RWPE2 (cell line): ENCODE measurements around the gene GGT5.

Experiments used
- ATAC-seq: fragments of 200-7000 bp; cut with Tn5 transposase; 3 replicates; pipeline ENCODE4 v1.9.1; 2021; ENCODE audit warnings: low read depth
- DNase-seq: peaks from one replicate; pipeline ENCODE4 v3.0.0-alpha.2; 2020; ENCODE audit warnings: low spot score
- H3K27ac ChIP-seq: fragments of 450-650 bp; 2 replicates; pipeline ENCODE4 v1.5.1; 2017; ENCODE audit warnings: mild to moderate bottlenecking; ENCODE audit not compliant: poor library complexity, severe bottlenecking
- H3K27me3 ChIP-seq: fragments of 250-450 bp; sonication (Bioruptor Pico); 2 replicates; pipeline ENCODE4 v1.5.1; 2021; ENCODE audit warnings: mild to moderate bottlenecking, moderate library complexity; ENCODE audit not compliant: insufficient read depth, poor library complexity, severe bottlenecking
- H3K36me3 ChIP-seq: fragments of 250-450 bp; sonication (Bioruptor Pico); 2 replicates; pipeline ENCODE4 v1.5.1; 2020; ENCODE audit warnings: low read depth, mild to moderate bottlenecking, moderate library complexity
- H3K4me1 ChIP-seq: fragments of 250-450 bp; sonication (Bioruptor Pico); 2 replicates; pipeline ENCODE4 v1.5.1; 2021; ENCODE audit warnings: mild to moderate bottlenecking, moderate library complexity; ENCODE audit not compliant: insufficient read depth, poor library complexity, severe bottlenecking
- H3K4me3 ChIP-seq: fragments of 250-450 bp; sonication (Bioruptor Pico); 2 replicates; pipeline ENCODE4 v1.5.1; 2021; ENCODE audit warnings: mild to moderate bottlenecking, moderate library complexity; ENCODE audit not compliant: severe bottlenecking
- H3K9me3 ChIP-seq: fragments of 250-450 bp; sonication (Bioruptor Pico); 2 replicates; pipeline ENCODE4 v1.5.1; 2021; ENCODE audit warnings: mild to moderate bottlenecking, moderate library complexity; ENCODE audit not compliant: severe bottlenecking
- CTCF ChIP-seq: fragments of 450-650 bp; IDR thresholded peaks from one replicate; pipeline ENCODE4 v1.5.1; 2017; ENCODE audit warnings: mild to moderate bottlenecking, moderate library complexity; ENCODE audit not compliant: poor library complexity, severe bottlenecking

Gene GGT5

GRCh38 chr22:24177456-24177855 is 67.4 kb downstream of the GGT5 start:
- H3K27ac ChIP-seq: no peak overlapping the region
- ATAC-seq: no peak
- no peaks in the 10 kb centered on the region for H3K9me3 ChIP-seq
- H3K4me3 ChIP-seq: no peak overlapping the region
- H3K4me1 ChIP-seq: no peaks in the 10 kb centered on the region
- H3K27me3 ChIP-seq: no peaks in the 10 kb centered on the region
- no peak for DNase-seq
- TF ChIP-seq CTCF: no peak
- peaks cover 14% of the 10 kb centered on the region; the same call in 1 of the 2 replicates for H3K36me3 ChIP-seq

- TF ChIP-seq CTCF: no peak
- H3K4me3 ChIP-seq: no peak overlapping the region
- ATAC-seq (no peak), DNase-seq (no peak)
- H3K36me3 ChIP-seq: peaks cover 18% of the 10 kb centered on the region; the same call in 1 of the 2 replicates
- no peaks in the 10 kb centered on the region for H3K27me3 ChIP-seq
- no peaks in the 10 kb centered on the region for H3K4me1 ChIP-seq
- H3K27ac ChIP-seq: no peak overlapping the region
- H3K9me3 ChIP-seq: no peaks in the 10 kb centered on the region
These were observed 67.8 kb downstream of the GGT5 start for GRCh38 chr22:24177045-24177444.

GRCh38 chr22:24176630-24177029 is 68.3 kb downstream of the GGT5 start:
- H3K36me3 ChIP-seq: peaks cover 22% of the 10 kb centered on the region; the same call in 1 of the 2 replicates
- H3K4me3 ChIP-seq: no peak overlapping the region
- DNase-seq (no peak), ATAC-seq (no peak)
- no peaks in the 10 kb centered on the region for H3K4me1 ChIP-seq
- TF ChIP-seq CTCF: no peak
- H3K9me3 ChIP-seq: no peaks in the 10 kb centered on the region
- no peaks in the 10 kb centered on the region for H3K27me3 ChIP-seq
- H3K27ac ChIP-seq: no peak overlapping the region

- Histone ChIP-seq H3K4me1 (no peaks in the 10 kb centered on the region), H3K36me3 (peaks cover 22% of the 10 kb centered on the region; the same call in 1 of the 2 replicates), H3K4me3 (no peak overlapping the region), H3K9me3 (no peaks in the 10 kb centered on the region), H3K27ac (no peak overlapping the region), H3K27me3 (no peaks in the 10 kb centered on the region)
- no peak for TF ChIP-seq CTCF
- ATAC-seq (no peak), DNase-seq (no peak)
These were observed 68.8 kb downstream of the GGT5 start for GRCh38 chr22:24176040-24176439.

GRCh38 chr22:24175160-24175808 is 69.6 kb downstream of the GGT5 start:
- H3K27ac ChIP-seq: no peak overlapping the region
- no peak for DNase-seq
- no peaks in the 10 kb centered on the region for H3K9me3 ChIP-seq
- ATAC-seq: peak; percentile 67
- H3K4me1 ChIP-seq: no peaks in the 10 kb centered on the region
- TF ChIP-seq CTCF: peak; percentile 75
- no peak overlapping the region for H3K4me3 ChIP-seq
- peaks cover 22% of the 10 kb centered on the region; the same call in 1 of the 2 replicates for H3K36me3 ChIP-seq
- H3K27me3 ChIP-seq: no peaks in the 10 kb centered on the region
